Measurements from ENCODE around the gene TMEM220.

DNA sequence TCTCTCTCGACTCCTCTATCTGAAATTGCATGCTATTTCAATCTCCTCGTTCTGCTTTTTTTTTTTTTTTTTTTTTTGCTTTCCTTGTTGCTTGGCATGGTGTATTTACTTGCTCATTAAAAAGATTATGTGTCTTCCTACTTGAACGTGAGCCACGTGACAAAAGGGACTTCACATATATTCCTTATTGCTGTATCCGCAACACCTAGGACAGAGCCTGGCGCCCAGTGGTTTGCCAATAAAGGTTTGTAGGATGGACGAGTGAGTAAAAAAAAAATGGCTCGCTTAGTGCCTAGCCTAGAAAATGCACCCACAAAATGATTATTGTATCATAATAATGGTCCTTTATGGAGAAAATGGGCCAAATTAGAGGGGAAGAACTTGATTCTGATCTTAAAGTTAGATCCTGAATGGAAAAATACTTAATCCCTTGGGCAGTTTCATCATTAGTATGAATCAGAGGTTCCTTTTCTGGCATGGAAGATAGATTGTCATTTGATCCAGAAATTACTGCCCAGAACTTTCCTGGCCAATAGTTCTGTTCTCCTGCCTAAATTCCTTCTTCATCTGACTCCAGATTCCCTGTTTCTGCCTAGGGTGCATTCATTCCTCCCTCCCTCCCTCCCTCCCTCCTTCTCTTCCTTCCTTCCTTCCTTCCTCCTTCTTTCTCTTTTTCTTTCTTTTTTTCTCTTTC, 13.6 kb upstream of the TMEM220 start:
- TF ChIP-seq, protein P1, sequence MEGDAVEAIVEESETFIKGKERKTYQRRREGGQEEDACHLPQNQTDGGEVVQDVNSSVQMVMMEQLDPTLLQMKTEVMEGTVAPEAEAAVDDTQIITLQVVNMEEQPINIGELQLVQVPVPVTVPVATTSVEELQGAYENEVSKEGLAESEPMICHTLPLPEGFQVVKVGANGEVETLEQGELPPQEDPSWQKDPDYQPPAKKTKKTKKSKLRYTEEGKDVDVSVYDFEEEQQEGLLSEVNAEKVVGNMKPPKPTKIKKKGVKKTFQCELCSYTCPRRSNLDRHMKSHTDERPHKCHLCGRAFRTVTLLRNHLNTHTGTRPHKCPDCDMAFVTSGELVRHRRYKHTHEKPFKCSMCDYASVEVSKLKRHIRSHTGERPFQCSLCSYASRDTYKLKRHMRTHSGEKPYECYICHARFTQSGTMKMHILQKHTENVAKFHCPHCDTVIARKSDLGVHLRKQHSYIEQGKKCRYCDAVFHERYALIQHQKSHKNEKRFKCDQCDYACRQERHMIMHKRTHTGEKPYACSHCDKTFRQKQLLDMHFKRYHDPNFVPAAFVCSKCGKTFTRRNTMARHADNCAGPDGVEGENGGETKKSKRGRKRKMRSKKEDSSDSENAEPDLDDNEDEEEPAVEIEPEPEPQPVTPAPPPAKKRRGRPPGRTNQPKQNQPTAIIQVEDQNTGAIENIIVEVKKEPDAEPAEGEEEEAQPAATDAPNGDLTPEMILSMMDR (IDR thresholded peaks at IDR 0.05): no peak
- no peak for TF ChIP-seq ZBTB43 (CRISPR knock-in tag; IDR thresholded peaks at IDR 0.05)
- TF ChIP-seq SMAD3 (CRISPR knock-in tag; IDR thresholded peaks at IDR 0.05; ENCODE audit: borderline replicate concordance): no peak
- TF ChIP-seq, protein P2, sequence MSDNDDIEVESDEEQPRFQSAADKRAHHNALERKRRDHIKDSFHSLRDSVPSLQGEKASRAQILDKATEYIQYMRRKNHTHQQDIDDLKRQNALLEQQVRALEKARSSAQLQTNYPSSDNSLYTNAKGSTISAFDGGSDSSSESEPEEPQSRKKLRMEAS (CRISPR knock-in tag; IDR thresholded peaks at IDR 0.05): no peak
- no peak for TF ChIP-seq TP53 (CRISPR knock-in tag; IDR thresholded peaks at IDR 0.05)
